Measurements from ENCODE around the gene CDK6. TPM values are rescaled to one million over a fixed set of nuclear protein-coding genes. Genes with fewer than 3 reads are reported as not detected.
A peak's percentile ranks its signal among the peaks of the same experiment; 100 is the strongest.

Gene CDK6
- total RNA-seq, 4 donors from 2014 or later, result 19.7 to 51.1 (median 33.8) TPM

GRCh38 chr7:92824901-92825480 is 11.4 kb downstream of the CDK6 start:
- ATAC-seq, result no peak
- H3K4me1 ChIP-seq, result peaks cover 5 to 79% (median 9%) of the 10 kb centered on the region in 3 donors
- TF ChIP-seq POLR2A (IDR thresholded peaks at IDR 0.05) (no peak), POLR2AphosphoS5 (IDR thresholded peaks at IDR 0.05) (no peak), CTCF (IDR thresholded peaks at IDR 0.05) (no peak), EP300 (IDR thresholded peaks at IDR 0.05) (no peak)
- H3K4me3 ChIP-seq, result no peak overlapping the region
- H3K27me3 ChIP-seq, result no peaks in the 10 kb centered on the region
- no peaks in the 10 kb centered on the region for H3K36me3 ChIP-seq
- H3K9me3 ChIP-seq, result no peaks in the 10 kb centered on the region
- H3K27ac ChIP-seq, result peak overlapping the region in 1 of 4 donors; percentile 36
- 84 to 91% methylated on average over 3 of the region's 3 CpGs for WGBS, 2 donors (ENCODE audit: low coverage in 1 of 2)

DNA sequence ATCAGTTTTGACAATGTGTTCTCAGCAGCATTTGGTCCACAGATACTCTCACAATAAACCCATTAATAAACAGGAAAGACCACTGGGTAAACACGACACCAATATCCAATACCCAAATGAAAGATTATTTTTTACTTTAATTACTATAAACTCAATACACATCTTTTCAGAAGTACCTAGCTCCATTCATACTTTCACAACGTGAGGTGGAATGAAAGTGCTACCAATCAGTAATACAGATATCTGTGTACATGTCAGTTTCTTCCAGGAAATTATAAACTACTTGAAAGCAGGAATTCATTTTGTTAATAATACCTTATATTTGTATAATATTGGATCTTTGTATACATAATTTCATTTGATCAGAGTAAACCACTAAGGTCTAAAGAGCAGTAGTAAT is 11.9 kb downstream of the CDK6 start:
- H3K4me3 ChIP-seq, result no peak overlapping the region
- no peaks in the 10 kb centered on the region for H3K27me3 ChIP-seq
- peak overlapping the region in 1 of 4 donors; percentile 36 for H3K27ac ChIP-seq
- no peak for TF ChIP-seq POLR2A (IDR thresholded peaks at IDR 0.05)
- no peak for TF ChIP-seq EP300 (IDR thresholded peaks at IDR 0.05)
- TF ChIP-seq POLR2AphosphoS5 (IDR thresholded peaks at IDR 0.05), result no peak
- no peak for TF ChIP-seq CTCF (IDR thresholded peaks at IDR 0.05)
- H3K36me3 ChIP-seq, result no peaks in the 10 kb centered on the region
- 32 to 49% methylated on average over 2 of the region's 2 CpGs for WGBS, 2 donors (ENCODE audit: low coverage in 1 of 2)
- H3K4me1 ChIP-seq, result peaks cover 5 to 74% (median 9%) of the 10 kb centered on the region in 3 donors
- no peak for ATAC-seq
- H3K9me3 ChIP-seq, result no peaks in the 10 kb centered on the region

DNA sequence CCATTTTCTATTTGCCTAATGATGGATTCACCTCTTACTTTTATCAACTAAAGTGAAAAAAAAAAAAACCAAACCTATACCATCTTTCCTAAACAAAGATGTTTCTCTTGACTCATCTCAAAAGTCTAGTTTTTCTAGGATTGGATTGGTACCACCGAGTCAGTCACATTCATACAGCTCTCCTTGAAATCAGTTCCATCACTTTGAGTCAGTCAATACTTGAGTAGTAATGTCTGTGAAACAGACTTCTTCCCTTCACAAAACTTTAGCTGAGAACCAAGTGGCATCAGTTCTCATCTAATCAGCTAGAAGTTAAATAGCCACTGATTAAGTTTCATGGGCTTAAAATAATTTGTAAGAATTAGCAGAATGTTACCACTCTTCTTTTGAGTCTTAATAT is 13.3 kb downstream of the CDK6 start:
- H3K9me3 ChIP-seq, result no peaks in the 10 kb centered on the region
- no peak for TF ChIP-seq POLR2A (IDR thresholded peaks at IDR 0.05)
- TF ChIP-seq POLR2AphosphoS5 (IDR thresholded peaks at IDR 0.05), result no peak
- no peak for TF ChIP-seq CTCF (IDR thresholded peaks at IDR 0.05)
- TF ChIP-seq EP300 (IDR thresholded peaks at IDR 0.05), result no peak
- H3K27ac ChIP-seq, result no peak overlapping the region
- no peak for ATAC-seq
- 92% methylated on average over 1 of the region's 1 CpG for WGBS, 2 donors (ENCODE audit: low coverage in 1 of 2)
- no peaks in the 10 kb centered on the region for H3K36me3 ChIP-seq
- H3K4me3 ChIP-seq, result no peak overlapping the region
- H3K27me3 ChIP-seq, result no peaks in the 10 kb centered on the region
- peaks cover 5 to 62% (median 9%) of the 10 kb centered on the region in 3 donors for H3K4me1 ChIP-seq

GRCh38 chr7:92820191-92820590 is 16.2 kb downstream of the CDK6 start:
- no peaks in the 10 kb centered on the region for H3K36me3 ChIP-seq
- H3K4me1 ChIP-seq, result peaks cover 0 to 46% (median 0%) of the 10 kb centered on the region in 3 donors
- peak overlapping the region in 1 of 4 donors; percentile 16 for H3K27ac ChIP-seq
- no peak for TF ChIP-seq POLR2AphosphoS5 (IDR thresholded peaks at IDR 0.05)
- no peak for TF ChIP-seq CTCF (IDR thresholded peaks at IDR 0.05)
- H3K27me3 ChIP-seq, result no peaks in the 10 kb centered on the region
- H3K4me3 ChIP-seq, result no peak overlapping the region
- WGBS, 2 donors (ENCODE audit: low coverage in 1 of 2), result 68 to 80% methylated on average over 2 to 3 of the region's 3 CpGs
- ATAC-seq, result no peak
- peaks cover 0 to 8% (median 0%) of the 10 kb centered on the region in 3 donors for H3K9me3 ChIP-seq

- H3K9me3 ChIP-seq, result peaks cover 0 to 8% (median 0%) of the 10 kb centered on the region in 3 donors
- H3K36me3 ChIP-seq, result no peaks in the 10 kb centered on the region
- peaks cover 0 to 40% (median 0%) of the 10 kb centered on the region in 3 donors for H3K4me1 ChIP-seq
- H3K4me3 ChIP-seq, result no peak overlapping the region
- H3K27ac ChIP-seq, result no peak overlapping the region
- no peak for ATAC-seq
- no peaks in the 10 kb centered on the region for H3K27me3 ChIP-seq
- TF ChIP-seq EP300 (IDR thresholded peaks at IDR 0.05) (no peak), CTCF (IDR thresholded peaks at IDR 0.05) (no peak)
Observed at GRCh38 chr7:92817398-92817797, 19.0 kb downstream of the CDK6 start.

Data from gastroesophageal sphincter (tissue), 4 donors.